HepG2 (cell line): ENCODE results near the gene RPL41. TPM values are rescaled to one million over a fixed set of nuclear protein-coding genes. Genes with fewer than 3 reads are reported as not detected.

Source experiments
- ATAC-seq: fragments of 200-7000 bp; cut with Tn5 transposase; 3 replicates; pipeline ENCODE4 v1.9.1; 2020; ENCODE audit warnings: mild to moderate bottlenecking, moderate library complexity
- BruUV-seq: library from RNA; stranded (reverse); fragments of 400-500 nt; replicated peaks from 2 replicates; lab custom pipeline; 2021; lab: Mats Ljungman, UMichigan
- CTCF ChIA-PET: fragments of 300-600 bp; formaldehyde crosslinking; extraction: SDS; loops from one replicate; lab custom pipeline; 2021; ENCODE audit warnings: low total read pairs, inconsistent platforms, low intra/inter-chr PET ratio; lab: Yijun Ruan, JAX
- POLR2A ChIA-PET: fragments of 350-600 bp; sonication (Branson Sonifier 250); formaldehyde crosslinking; loops from one replicate; lab custom pipeline; 2020; ENCODE audit warnings: antibody characterized with exemption, inconsistent platforms; lab: Yijun Ruan, JAX
- DNase-seq: peaks from one replicate; pipeline ENCODE4 v3.0.0-alpha.2; 2015; ENCODE audit warnings: low spot score
- FAIRE-seq: peaks from 3 replicates; lab custom pipeline; 2011; peaks lifted over from hg19 to GRCh38; lab: Jason Lieb, UNC
- H2AFZ ChIP-seq: one replicate; pipeline ENCODE4 v1.6.1; 2011; ENCODE audit warnings: low read length, inconsistent platforms
- H3K27ac ChIP-seq: fragments of 300-600 bp; 3 replicates; pipeline ENCODE4 v1.8.0; 2011; ENCODE audit warnings: mixed run types, mild to moderate bottlenecking, mixed read lengths, low read length, inconsistent platforms; ENCODE audit not compliant: insufficient read depth; ENCODE audit errors: extremely low read length
- H3K27me3 ChIP-seq, 2 experiments: fragments of 200-600 bp in 1 of 2; 2 replicates in 1 of 2; 3 replicates in 1 of 2; pipeline versions ENCODE4 v1.6.0 to v1.8.0; 2011; ENCODE audit warnings: low read length in 2 of 2, mild to moderate bottlenecking in 2 of 2, moderate library complexity in 2 of 2, inconsistent platforms in 1 of 2; ENCODE audit not compliant: insufficient read depth in 2 of 2, control insufficient read depth in 1 of 2
- H3K36me3 ChIP-seq, 2 experiments: fragments of 200-600 bp in 1 of 2; replicated peaks in 1 of 2; 2 replicates in 1 of 2; 3 replicates in 1 of 2; pipeline versions ENCODE4 v1.5.1 to v1.8.0; 2011; ENCODE audit warnings: low read length in 2 of 2, inconsistent platforms in 1 of 2; ENCODE audit not compliant: insufficient read depth in 2 of 2, control insufficient read depth in 1 of 2
- H3K4me1 ChIP-seq: 2 replicates; pipeline ENCODE4 v1.5.1; 2012; ENCODE audit warnings: low read length, inconsistent platforms; ENCODE audit not compliant: insufficient read depth
- H3K4me2 ChIP-seq: 2 replicates; pipeline ENCODE4 v1.6.0; 2011; ENCODE audit warnings: low read depth, low read length, inconsistent platforms
- H3K4me3 ChIP-seq, 3 experiments: fragments of 200-600 bp in 1 of 3; sonication (generic), shearing (Covaris generic) in 1 of 3; replicated peaks in 1 of 3; 2 replicates each; pipeline ENCODE4 v1.5.1; 2011 to 2016; ENCODE audit warnings: low read length in 3 of 3, inconsistent platforms in 2 of 3, low read depth in 2 of 3, mild to moderate bottlenecking in 2 of 3, control low read depth in 1 of 3, mixed read lengths in 1 of 3; ENCODE audit not compliant: insufficient read depth in 1 of 3
- H3K79me2 ChIP-seq: one replicate; pipeline ENCODE4 v1.6.1; 2011; ENCODE audit warnings: low read length, inconsistent platforms; ENCODE audit not compliant: insufficient read depth
- H3K9ac ChIP-seq: 2 replicates; pipeline ENCODE4 v1.6.0; 2011; ENCODE audit warnings: mild to moderate bottlenecking, low read depth, low read length, inconsistent platforms; ENCODE audit not compliant: insufficient read depth
- H3K9me3 ChIP-seq: 2 replicates; pipeline ENCODE4 v1.5.1; 2012; ENCODE audit warnings: mild to moderate bottlenecking, low read length
- H4K20me1 ChIP-seq: 2 replicates; pipeline ENCODE4 v1.6.0; 2011; ENCODE audit warnings: inconsistent platforms, mild to moderate bottlenecking, low read length, moderate library complexity; ENCODE audit not compliant: insufficient read depth
- NONO ChIP-seq, 2 experiments: fragments of 450-650 bp in 1 of 2; sonication (generic) in 1 of 2; formaldehyde crosslinking in 1 of 2; IDR thresholded peaks in 1 of 2; conservative IDR thresholded peaks in 1 of 2; 2 replicates each; pipeline versions ENCODE4 v1.6.1 to v1.8.0; 2017 to 2022; ENCODE audit warnings: mild to moderate bottlenecking in 1 of 2, missing genetic modification reagents in 1 of 2, moderate library complexity in 1 of 2
- SP4 ChIP-seq: sonication (generic); formaldehyde crosslinking; IDR thresholded peaks from 2 replicates; pipeline ENCODE4 v1.8.1; 2023; ENCODE audit warnings: mild to moderate bottlenecking, missing genetic modification reagents
- ZNF382 ChIP-seq: sonication (generic); formaldehyde crosslinking; IDR thresholded peaks from 2 replicates; pipeline ENCODE4 v1.5.0; 2020; ENCODE audit warnings: missing genetic modification reagents, mild to moderate bottlenecking, borderline replicate concordance
- ZSCAN25 ChIP-seq: sonication (generic); formaldehyde crosslinking; IDR thresholded peaks from 2 replicates; pipeline ENCODE4 v1.8.0; 2022; ENCODE audit warnings: mild to moderate bottlenecking, missing genetic modification reagents
- WGBS: methylation state at CpG from one replicate; pipeline ENCODE4 v1.1.6; 2017; ENCODE audit warnings: low lambda C conversion rate; 5-methylcytosine and 5-hydroxymethylcytosine counted together
- in situ Hi-C: cut with HindIII; loops from 2 replicates; pipeline ENCODE4 v1.10.0; 2017; ENCODE audit warnings: low pct_unique_long_range_greater_than_20kb; ENCODE audit not compliant: extremely low pct_ligation_motif_present
- intact Hi-C: fragments of 100-400 bp; cut with micrococcal nuclease; formaldehyde crosslinking; loops from one replicate; pipeline ENCODE4 v1.10.0; 2022; ENCODE audit not compliant: unreplicated experiment
- polyA plus RNA-seq, 8 experiments: library from polyadenylated mRNA; depleted of rRNA in 3 of 8; stranded (reverse) in 7 of 8; unstranded in 1 of 8; fragments of >200 nt; fragmentation: Illumina TruSeq in 4 of 8; extraction: Trizol in 4 of 8; gene quantifications; 2 replicates each; pipeline versions ENCODE4 v1.2.1 to v1.2.3, GENCODE V29; 2011 to 2016; ENCODE audit warnings: low read depth in 4 of 8, missing spikeins in 1 of 8, mixed read lengths in 1 of 8; ENCODE audit not compliant: insufficient read depth in 1 of 8
- total RNA-seq, 5 experiments: library from RNA; depleted of rRNA; stranded (reverse); fragments of >200 nt; fragmentation: Illumina TruSeq; extraction: Trizol; gene quantifications; 2 replicates each; pipeline ENCODE4 v1.2.3, GENCODE V29; 2016; ENCODE audit warnings: low read depth in 1 of 5
- TF ChIP-seq, protein P1 (sequence below), 2 experiments: fragments of 450-650 bp in 1 of 2; sonication (generic) in 1 of 2; formaldehyde crosslinking; IDR thresholded peaks; 2 replicates each; pipeline versions ENCODE4 v1.5.0 to v1.8.0; 2020 to 2022; ENCODE audit warnings: mild to moderate bottlenecking in 1 of 2, missing genetic modification reagents in 1 of 2

RPL41 gene
- total and polyA plus RNA-seq, 2 of the 13 experiments (the other 11 are each of a cell fraction or from before 2014, with no cell fraction given): 4,012 to 7,670 TPM

DNA sequence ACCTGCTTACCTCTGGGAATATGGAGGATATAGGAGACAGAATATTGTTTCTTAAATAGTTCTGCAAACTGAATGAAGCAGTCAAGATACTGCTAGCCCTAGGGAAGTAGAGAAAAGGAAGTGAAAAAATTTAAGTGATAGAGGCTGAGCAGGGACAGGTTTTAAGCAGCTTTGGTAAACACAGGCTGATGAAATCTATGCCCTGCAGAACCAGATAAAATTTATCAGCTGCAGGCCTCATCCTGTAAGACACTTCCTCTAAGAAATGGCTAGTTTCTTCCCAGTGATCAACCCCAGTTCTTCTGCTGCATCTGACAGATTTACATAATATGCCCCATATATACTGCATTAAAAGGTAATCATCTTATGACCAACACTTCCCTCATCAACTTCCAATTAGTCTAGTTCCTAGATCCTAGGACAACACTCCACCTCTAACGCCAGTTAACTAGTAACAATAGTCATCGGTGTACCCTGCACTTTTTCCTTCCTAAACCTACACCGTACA is 10.4 kb downstream of the RPL41 start:
- WGBS: 21% methylated on average over 3 of the region's 3 CpGs
- ATAC-seq: no peak
- H3K4me2 ChIP-seq: peak overlapping the region; percentile 87
- peak overlapping the region; percentile 65 for H3K27ac ChIP-seq
- peaks cover 74% of the 10 kb centered on the region for H3K4me1 ChIP-seq
- DNase-seq: no peak
- no peaks in the 10 kb centered on the region for H3K27me3 ChIP-seq
- intact Hi-C loops (loop anchor here (1.0 to 2.0 kb wide), 3 partner anchors 25 to 62 kb away; partner anchors contain the start of genes MYL6 and SMARCC2), in situ Hi-C loops (loop anchor here (5.0 kb wide), 1 partner anchor 61 kb away; the partner anchor contains the start of gene SMARCC2)
- ChIA-PET CTCF (interaction anchor here (1.2 to 4.2 kb wide), 3 partner anchors 25 to 96 kb away, joined by 3 to 24 read pairs (median 5); partner anchors contain the start of genes MYL6B and SMARCC2), POLR2A (interaction anchor here (0.9 to 3.8 kb wide), 8 partner anchors 8 to 63 kb away, joined by 3 to 58 read pairs (median 18); partner anchors contain the start of genes MYL6, MYL6B, RPL41 and SMARCC2)
- no peak for FAIRE-seq
- no peaks in the 10 kb centered on the region for H3K9me3 ChIP-seq
- no TSS peak for BruUV-seq
- no peaks in the 10 kb centered on the region for H4K20me1 ChIP-seq
- peaks cover 17% of the 10 kb centered on the region for H3K79me2 ChIP-seq
- TF ChIP-seq, protein P1, sequence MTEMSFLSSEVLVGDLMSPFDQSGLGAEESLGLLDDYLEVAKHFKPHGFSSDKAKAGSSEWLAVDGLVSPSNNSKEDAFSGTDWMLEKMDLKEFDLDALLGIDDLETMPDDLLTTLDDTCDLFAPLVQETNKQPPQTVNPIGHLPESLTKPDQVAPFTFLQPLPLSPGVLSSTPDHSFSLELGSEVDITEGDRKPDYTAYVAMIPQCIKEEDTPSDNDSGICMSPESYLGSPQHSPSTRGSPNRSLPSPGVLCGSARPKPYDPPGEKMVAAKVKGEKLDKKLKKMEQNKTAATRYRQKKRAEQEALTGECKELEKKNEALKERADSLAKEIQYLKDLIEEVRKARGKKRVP (CRISPR knock-in tag; IDR thresholded peaks at IDR 0.05): 0 out of 4 replicates have a peak, but pooled peaks of 1 of the 2 experiments have one; percentile 23
- TF ChIP-seq ZSCAN25 (CRISPR knock-in tag): 0 out of 2 replicates have a peak, but pooled peaks have one; percentile 8
- no peak for TF ChIP-seq ZNF382 (CRISPR knock-in tag)
- 0 out of 2 replicates have a peak, but pooled peaks have one; percentile 8 for TF ChIP-seq SP4 (CRISPR knock-in tag)
- TF ChIP-seq NONO (IDR thresholded peaks at IDR 0.05): no peak
- TF ChIP-seq NONO (CRISPR knock-in tag; conservative IDR thresholded peaks at IDR 0.05): 0 out of 2 replicates have a peak, but pooled peaks have one; percentile 14
- H3K36me3 ChIP-seq: peaks cover 6 to 16% of the 10 kb centered on the region in 2 experiments
- peak overlapping the region; percentile 52 to 89 (median 61); a peak in 5 of 6 replicates for H3K4me3 ChIP-seq
- peak overlapping the region; percentile 78; the same call in 1 of the 2 replicates for H3K9ac ChIP-seq
- H2AFZ ChIP-seq: no peak overlapping the region
